ENCODE data around the gene CD36.

The CD36 gene

GRCh38 chr7:80619741-80620140, 18.7 kb upstream of the CD36 start:
- no peak overlapping the region for H3K4me2 ChIP-seq (ENCODE audit: low read length)
- no peak overlapping the region for H3K4me3 ChIP-seq (ENCODE audit: low read length)
- 0 out of 2 replicates have a peak, but pooled peaks cover 3% of the 10 kb centered on the region for H3K9me3 ChIP-seq (ENCODE audit: insufficient read depth, low read length)
- H3K9ac ChIP-seq (ENCODE audit: low read length): no peak overlapping the region
- H3K79me2 ChIP-seq (ENCODE audit: low read length): no peaks in the 10 kb centered on the region
- H3K4me1 ChIP-seq (ENCODE audit: low read length): peaks cover 10% of the 10 kb centered on the region
- no peak overlapping the region for H3K27ac ChIP-seq (ENCODE audit: low read length)
- no peak for TF ChIP-seq EZH2phosphoT487 (IDR thresholded peaks at IDR 0.05; ENCODE audit: low read depth)
- no peak for TF ChIP-seq CTCF (IDR thresholded peaks at IDR 0.05; ENCODE audit: low read depth, low read length)
- no peak overlapping the region for H2AFZ ChIP-seq (ENCODE audit: low read depth, low read length)
- H4K20me1 ChIP-seq (ENCODE audit: insufficient read depth, low read length): no peaks in the 10 kb centered on the region
- H3K27me3 ChIP-seq (ENCODE audit: low read depth, low read length): no peaks in the 10 kb centered on the region
- no peaks in the 10 kb centered on the region for H3K36me3 ChIP-seq (replicated peaks; ENCODE audit: low read depth, low read length)

GRCh38 chr7:80622541-80622940, 15.9 kb upstream of the CD36 start:
- no peak overlapping the region for H2AFZ ChIP-seq (ENCODE audit: low read depth, low read length)
- H3K27ac ChIP-seq (ENCODE audit: low read length): no peak overlapping the region
- TF ChIP-seq CTCF (IDR thresholded peaks at IDR 0.05; ENCODE audit: low read depth, low read length) (no peak), EZH2phosphoT487 (IDR thresholded peaks at IDR 0.05; ENCODE audit: low read depth) (no peak)
- no peaks in the 10 kb centered on the region for H3K27me3 ChIP-seq (ENCODE audit: low read depth, low read length)
- peaks cover 10% of the 10 kb centered on the region for H3K4me1 ChIP-seq (ENCODE audit: low read length)
- H3K79me2 ChIP-seq (ENCODE audit: low read length): no peaks in the 10 kb centered on the region
- H3K9ac ChIP-seq (ENCODE audit: low read length): no peak overlapping the region
- 0 out of 2 replicates have a peak, but pooled peaks cover 3% of the 10 kb centered on the region for H3K9me3 ChIP-seq (ENCODE audit: insufficient read depth, low read length)
- no peak overlapping the region for H3K4me3 ChIP-seq (ENCODE audit: low read length)
- no peaks in the 10 kb centered on the region for H4K20me1 ChIP-seq (ENCODE audit: insufficient read depth, low read length)
- H3K36me3 ChIP-seq (replicated peaks; ENCODE audit: low read depth, low read length): no peaks in the 10 kb centered on the region
- H3K4me2 ChIP-seq (ENCODE audit: low read length): no peak overlapping the region

GRCh38 chr7:80623503-80624252, 14.8 kb upstream of the CD36 start:
- Histone ChIP-seq H3K4me2 (ENCODE audit: low read length) (no peak overlapping the region), H3K27me3 (ENCODE audit: low read depth, low read length) (no peaks in the 10 kb centered on the region), H4K20me1 (ENCODE audit: insufficient read depth, low read length) (no peaks in the 10 kb centered on the region), H3K4me1 (ENCODE audit: low read length) (no peaks in the 10 kb centered on the region), H3K36me3 (replicated peaks; ENCODE audit: low read depth, low read length) (no peaks in the 10 kb centered on the region), H3K9ac (ENCODE audit: low read length) (no peak overlapping the region), H3K79me2 (ENCODE audit: low read length) (no peaks in the 10 kb centered on the region), H3K9me3 (ENCODE audit: insufficient read depth, low read length) (0 out of 2 replicates have a peak, but pooled peaks cover 3% of the 10 kb centered on the region), H3K4me3 (ENCODE audit: low read length) (no peak overlapping the region), H3K27ac (ENCODE audit: low read length) (no peak overlapping the region), H2AFZ (ENCODE audit: low read depth, low read length) (no peak overlapping the region)
- TF ChIP-seq EZH2phosphoT487 (IDR thresholded peaks at IDR 0.05; ENCODE audit: low read depth) (no peak), CTCF (IDR thresholded peaks at IDR 0.05; ENCODE audit: low read depth, low read length) (no peak)

- Histone ChIP-seq H3K9ac (ENCODE audit: low read length) (no peak overlapping the region), H4K20me1 (ENCODE audit: insufficient read depth, low read length) (no peaks in the 10 kb centered on the region), H3K4me1 (ENCODE audit: low read length) (no peaks in the 10 kb centered on the region), H3K27ac (ENCODE audit: low read length) (no peak overlapping the region), H3K27me3 (ENCODE audit: low read depth, low read length) (no peaks in the 10 kb centered on the region), H3K79me2 (ENCODE audit: low read length) (no peaks in the 10 kb centered on the region), H3K36me3 (replicated peaks; ENCODE audit: low read depth, low read length) (no peaks in the 10 kb centered on the region), H3K4me2 (ENCODE audit: low read length) (no peak overlapping the region), H2AFZ (ENCODE audit: low read depth, low read length) (no peak overlapping the region), H3K9me3 (ENCODE audit: insufficient read depth, low read length) (no peaks in the 10 kb centered on the region), H3K4me3 (ENCODE audit: low read length) (no peak overlapping the region)
- TF ChIP-seq CTCF (IDR thresholded peaks at IDR 0.05; ENCODE audit: low read depth, low read length) (no peak), EZH2phosphoT487 (IDR thresholded peaks at IDR 0.05; ENCODE audit: low read depth) (no peak)
These were observed 13.7 kb upstream of the CD36 start for GRCh38 chr7:80624763-80625162.
